Left ventricle myocardium inferior (tissue), 1 donor: ENCODE results near the gene DLG5. TPM values are rescaled to one million over a fixed set of nuclear protein-coding genes. Genes with fewer than 3 reads are reported as not detected.

Source experiments
- DNase-seq: peaks from one replicate; pipeline ENCODE4 v3.0.0-alpha.2; 2020
- H3K27ac ChIP-seq: fragments of 200-600 bp; replicated peaks from 2 replicates; pipeline ENCODE4 v1.8.0; 2021
- H3K27me3 ChIP-seq: fragments of 200-600 bp; 2 replicates; pipeline ENCODE4 v1.8.0; 2021; ENCODE audit warnings: low read depth
- H3K36me3 ChIP-seq: fragments of 200-600 bp; 2 replicates; pipeline ENCODE4 v1.8.0; 2021
- H3K4me1 ChIP-seq: fragments of 200-600 bp; 2 replicates; pipeline ENCODE4 v1.8.0; 2021
- H3K4me3 ChIP-seq: fragments of 200-600 bp; 2 replicates; pipeline ENCODE4 v1.8.0; 2021; ENCODE audit warnings: mild to moderate bottlenecking, moderate library complexity
- H3K9me3 ChIP-seq: fragments of 200-600 bp; replicated peaks from 2 replicates; pipeline ENCODE4 v1.8.0; 2021
- intact Hi-C: fragments of 100-400 bp; cut with micrococcal nuclease; formaldehyde crosslinking; loops from one replicate; pipeline ENCODE4 v1.11.0; 2022
- total RNA-seq: library from RNA; stranded (reverse); fragmentation: NEBNext Ultra II Directional; extraction: Animal tissue kit (Norgen Biotek cat#: 25700); gene quantifications from one replicate; pipeline ENCODE4 v1.2.1, GENCODE V29; 2021
- TF ChIP-seq, protein P1 (sequence below): fragments of 200-600 bp; IDR thresholded peaks from 2 replicates; pipeline ENCODE4 v1.8.0; 2021; ENCODE audit warnings: antibody characterized with exemption, mild to moderate bottlenecking, borderline replicate concordance
- donor health status: DM: no; HTN: yes; CAD: no; lungs with severe emphysema.

DLG5 gene
- total RNA-seq, 1 donor from 2014 or later = 8.9 TPM

DNA sequence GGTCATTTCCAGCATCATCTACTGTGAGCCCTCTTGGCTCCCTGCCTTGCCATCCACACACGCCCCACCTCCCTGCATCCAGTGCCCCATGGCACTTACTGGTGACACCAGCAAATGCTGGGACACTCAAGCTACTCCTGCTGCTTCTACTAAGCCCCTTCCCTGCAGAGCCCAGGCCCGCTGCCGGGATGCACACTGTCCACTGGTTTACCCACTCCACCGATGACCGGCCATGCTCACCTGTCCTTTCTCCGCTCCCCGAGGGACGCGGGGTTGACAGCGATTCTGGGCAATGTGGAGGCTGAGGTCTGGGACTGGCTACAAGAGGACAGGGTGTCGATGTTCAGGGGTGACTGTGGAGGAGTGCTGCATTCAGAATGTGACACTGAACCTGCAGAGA is 110.2 kb downstream of the DLG5 start:
- H3K36me3 ChIP-seq = peaks cover 96% of the 10 kb centered on the region
- no peaks in the 10 kb centered on the region for H3K9me3 ChIP-seq
- H3K27ac ChIP-seq = no peak overlapping the region
- H3K4me3 ChIP-seq = no peak overlapping the region
- TF ChIP-seq, protein P1, sequence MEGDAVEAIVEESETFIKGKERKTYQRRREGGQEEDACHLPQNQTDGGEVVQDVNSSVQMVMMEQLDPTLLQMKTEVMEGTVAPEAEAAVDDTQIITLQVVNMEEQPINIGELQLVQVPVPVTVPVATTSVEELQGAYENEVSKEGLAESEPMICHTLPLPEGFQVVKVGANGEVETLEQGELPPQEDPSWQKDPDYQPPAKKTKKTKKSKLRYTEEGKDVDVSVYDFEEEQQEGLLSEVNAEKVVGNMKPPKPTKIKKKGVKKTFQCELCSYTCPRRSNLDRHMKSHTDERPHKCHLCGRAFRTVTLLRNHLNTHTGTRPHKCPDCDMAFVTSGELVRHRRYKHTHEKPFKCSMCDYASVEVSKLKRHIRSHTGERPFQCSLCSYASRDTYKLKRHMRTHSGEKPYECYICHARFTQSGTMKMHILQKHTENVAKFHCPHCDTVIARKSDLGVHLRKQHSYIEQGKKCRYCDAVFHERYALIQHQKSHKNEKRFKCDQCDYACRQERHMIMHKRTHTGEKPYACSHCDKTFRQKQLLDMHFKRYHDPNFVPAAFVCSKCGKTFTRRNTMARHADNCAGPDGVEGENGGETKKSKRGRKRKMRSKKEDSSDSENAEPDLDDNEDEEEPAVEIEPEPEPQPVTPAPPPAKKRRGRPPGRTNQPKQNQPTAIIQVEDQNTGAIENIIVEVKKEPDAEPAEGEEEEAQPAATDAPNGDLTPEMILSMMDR = no peak
- intact Hi-C loops = no loop called here
- H3K27me3 ChIP-seq = no peaks in the 10 kb centered on the region
- no peak for DNase-seq
- no peaks in the 10 kb centered on the region for H3K4me1 ChIP-seq

DNA sequence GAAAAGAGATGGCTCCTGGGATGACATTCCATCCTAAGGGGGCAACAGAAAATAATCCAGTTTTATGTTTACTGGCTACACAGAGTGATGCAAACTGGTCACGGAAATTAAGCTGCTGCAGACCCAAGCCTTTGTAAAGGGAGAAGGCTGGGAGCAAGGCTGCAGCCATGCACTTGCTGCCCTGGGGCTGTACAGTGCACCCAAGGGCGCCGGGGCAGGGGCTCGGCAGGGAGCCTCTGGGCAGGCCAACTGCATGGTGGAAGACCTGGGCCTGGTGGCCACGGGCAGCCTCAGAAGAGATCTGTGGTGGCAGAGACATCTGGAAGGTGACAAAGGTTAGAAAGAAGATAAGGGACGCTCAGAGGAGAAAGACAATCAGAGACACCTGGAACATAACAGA is 113.8 kb downstream of the DLG5 start:
- Histone ChIP-seq H3K4me3 (no peak overlapping the region), H3K9me3 (no peaks in the 10 kb centered on the region), H3K27ac (no peak overlapping the region), H3K36me3 (peaks cover 97% of the 10 kb centered on the region), H3K27me3 (no peaks in the 10 kb centered on the region), H3K4me1 (no peaks in the 10 kb centered on the region)
- TF ChIP-seq, protein P1 = no peak
- no peak for DNase-seq
- intact Hi-C loops = no loop called here

DNA sequence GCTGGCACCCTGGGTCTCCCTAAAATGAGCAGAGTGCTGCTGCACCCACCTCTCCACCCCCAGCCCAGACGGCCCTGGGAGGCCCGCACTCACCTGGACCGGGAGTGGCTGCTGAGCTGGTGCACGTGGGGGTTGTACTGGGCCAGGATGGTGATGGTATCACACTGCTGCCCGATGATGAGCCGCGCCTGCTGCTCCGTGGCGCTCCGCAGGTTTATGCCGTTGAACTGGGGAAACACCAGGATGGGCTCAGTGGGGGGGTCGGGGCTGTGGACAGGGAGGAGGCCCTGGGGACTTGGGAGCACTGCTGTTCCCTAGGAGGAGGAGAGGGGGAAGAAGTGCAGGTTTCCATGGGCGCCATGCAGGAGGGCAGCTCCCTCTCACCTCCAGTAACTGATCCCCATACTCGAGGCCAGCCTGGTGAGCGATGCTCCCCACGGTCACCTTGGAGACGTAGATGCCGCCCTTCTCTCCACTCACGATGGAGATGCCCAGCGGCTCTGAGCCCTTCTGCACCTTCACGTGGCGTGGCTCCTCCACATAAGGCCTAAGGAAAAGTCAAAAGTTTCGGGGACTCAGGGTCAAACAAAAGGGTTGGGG is 114.6 kb downstream of the DLG5 start:
- DNase-seq = no peak
- Histone ChIP-seq H3K27ac (no peak overlapping the region), H3K9me3 (no peaks in the 10 kb centered on the region), H3K27me3 (no peaks in the 10 kb centered on the region), H3K36me3 (peaks cover 97% of the 10 kb centered on the region), H3K4me3 (no peak overlapping the region), H3K4me1 (no peaks in the 10 kb centered on the region)
- TF ChIP-seq, protein P1 = no peak
- intact Hi-C loops = no loop called here

DNA sequence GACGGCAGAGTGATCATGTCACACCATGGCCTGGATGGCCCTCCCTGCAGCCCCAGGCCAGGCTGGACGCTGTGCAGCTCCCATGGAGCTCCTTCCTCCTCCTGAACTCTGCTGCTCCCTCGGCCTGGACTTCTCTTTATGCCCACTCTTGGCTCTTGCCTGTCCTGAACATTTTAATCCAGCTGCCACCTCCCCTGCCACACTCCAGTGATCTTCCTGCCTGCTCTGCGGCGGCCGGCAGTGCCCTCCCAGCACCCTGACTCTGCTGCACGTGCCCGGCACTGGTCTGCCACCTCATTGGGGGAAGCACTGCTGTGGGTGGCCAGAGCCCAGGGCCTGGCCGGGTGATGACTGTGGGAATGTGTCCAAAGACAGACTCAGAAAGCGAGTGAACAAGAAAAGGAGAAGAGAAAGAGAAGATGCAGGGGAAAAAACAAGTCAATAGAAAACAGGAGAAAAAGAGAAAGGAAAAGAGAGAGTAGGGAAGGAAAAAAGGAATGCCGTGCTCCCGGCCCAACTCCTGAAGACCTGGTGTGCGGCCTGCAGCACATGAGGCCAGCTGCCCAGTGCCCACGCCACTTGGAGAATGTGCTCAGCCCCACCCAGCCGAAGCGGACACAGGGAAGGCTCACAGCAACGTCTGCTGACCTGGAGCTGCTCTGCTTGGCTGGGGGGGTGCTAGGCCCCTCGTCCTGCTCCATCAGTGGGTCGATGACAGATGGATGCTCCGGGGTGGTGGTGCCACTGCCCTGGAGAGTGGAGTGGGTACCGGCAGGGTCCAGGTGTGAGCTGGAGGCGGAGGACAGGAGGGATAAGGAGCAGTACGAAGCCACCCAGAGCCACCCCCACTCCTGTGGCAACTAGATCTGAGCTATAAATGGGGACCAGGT is 115.9 kb downstream of the DLG5 start:
- Histone ChIP-seq H3K4me3 (no peak overlapping the region), H3K27ac (no peak overlapping the region), H3K4me1 (no peaks in the 10 kb centered on the region), H3K9me3 (no peaks in the 10 kb centered on the region), H3K36me3 (peaks cover 97% of the 10 kb centered on the region), H3K27me3 (no peaks in the 10 kb centered on the region)
- TF ChIP-seq, protein P1 = no peak
- no peak for DNase-seq
- intact Hi-C loops = no loop called here

DNA sequence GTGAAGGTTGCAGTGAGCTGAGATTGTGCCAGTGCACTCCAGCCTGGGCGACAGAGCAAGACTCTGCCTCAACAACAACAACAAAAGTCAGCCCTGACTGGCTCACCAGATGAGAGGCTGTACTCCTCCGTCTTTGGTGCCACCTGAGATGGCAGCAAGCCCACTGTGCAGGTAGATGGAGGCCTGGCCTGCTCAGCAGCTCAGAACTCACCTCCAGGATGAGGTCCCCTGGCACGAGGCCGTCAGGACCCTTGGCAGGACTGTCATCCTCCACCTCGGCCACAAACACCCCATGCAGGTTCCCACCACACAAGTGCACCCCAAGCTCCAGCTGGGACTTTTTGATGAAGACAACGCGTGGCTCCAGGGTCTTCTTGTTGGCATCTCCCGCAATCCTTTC is 117.2 kb downstream of the DLG5 start:
- Histone ChIP-seq H3K4me1 (no peaks in the 10 kb centered on the region), H3K27ac (no peak overlapping the region), H3K9me3 (no peaks in the 10 kb centered on the region), H3K36me3 (peaks cover 97% of the 10 kb centered on the region), H3K4me3 (no peak overlapping the region), H3K27me3 (no peaks in the 10 kb centered on the region)
- TF ChIP-seq, protein P1 = no peak
- intact Hi-C loops = no loop called here
- no peak for DNase-seq
